ENCODE data around the gene TMEM69. TPM values are rescaled to one million over a fixed set of nuclear protein-coding genes. Genes with fewer than 3 reads are reported as not detected.

TMEM69 gene
- total and polyA plus RNA-seq, 12 donors: 12.9 to 31.0 (median 24.6) TPM

DNA sequence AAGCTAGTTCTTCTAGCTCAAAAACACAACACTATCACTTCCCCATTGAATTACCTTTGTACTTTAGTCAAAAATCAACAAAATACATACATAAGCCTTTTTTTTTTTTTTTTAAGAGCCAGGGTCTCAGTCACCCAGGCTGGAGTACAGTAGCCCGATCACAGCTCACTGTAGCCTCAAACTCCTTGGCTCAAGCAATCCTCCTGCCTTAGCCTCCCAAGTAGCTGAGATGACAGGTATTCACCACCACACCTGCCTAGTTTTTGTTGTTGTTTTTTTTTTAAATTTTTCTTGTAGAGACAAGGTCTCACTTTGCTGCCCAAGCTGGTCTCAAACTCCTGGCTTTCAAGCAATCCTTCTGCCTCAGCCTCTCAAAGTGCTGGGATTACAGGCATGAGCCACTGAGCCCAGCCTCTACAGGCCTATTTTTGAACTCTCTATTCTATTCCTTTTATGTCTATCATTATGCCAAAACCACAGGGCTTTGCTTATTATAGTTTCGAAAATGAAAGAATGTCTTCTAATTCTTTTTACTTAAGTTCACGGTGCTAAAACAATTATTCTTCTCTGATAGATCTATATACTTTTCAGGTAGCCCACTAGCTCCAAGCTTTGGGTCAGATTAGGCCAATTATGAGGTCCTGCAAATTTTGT is 31.3 kb upstream of the TMEM69 start:
- 96 to 98% methylated on average over 3 of the region's 3 CpGs for WGBS, 2 donors
- Histone ChIP-seq H3K4me1 (peaks cover 0 to 5% (median 0%) of the 10 kb centered on the region in 9 donors), H3K4me3 (no peak overlapping the region), H3K27me3 (no peaks in the 10 kb centered on the region), H3K9me3 (no peaks in the 10 kb centered on the region), H3K27ac (no peak overlapping the region), H3K36me3 (peaks cover 0 to 100% (median 51%) of the 10 kb centered on the region in 9 donors)
- DNase-seq (no peak), ATAC-seq (no peak)
- TF ChIP-seq, protein P1, sequence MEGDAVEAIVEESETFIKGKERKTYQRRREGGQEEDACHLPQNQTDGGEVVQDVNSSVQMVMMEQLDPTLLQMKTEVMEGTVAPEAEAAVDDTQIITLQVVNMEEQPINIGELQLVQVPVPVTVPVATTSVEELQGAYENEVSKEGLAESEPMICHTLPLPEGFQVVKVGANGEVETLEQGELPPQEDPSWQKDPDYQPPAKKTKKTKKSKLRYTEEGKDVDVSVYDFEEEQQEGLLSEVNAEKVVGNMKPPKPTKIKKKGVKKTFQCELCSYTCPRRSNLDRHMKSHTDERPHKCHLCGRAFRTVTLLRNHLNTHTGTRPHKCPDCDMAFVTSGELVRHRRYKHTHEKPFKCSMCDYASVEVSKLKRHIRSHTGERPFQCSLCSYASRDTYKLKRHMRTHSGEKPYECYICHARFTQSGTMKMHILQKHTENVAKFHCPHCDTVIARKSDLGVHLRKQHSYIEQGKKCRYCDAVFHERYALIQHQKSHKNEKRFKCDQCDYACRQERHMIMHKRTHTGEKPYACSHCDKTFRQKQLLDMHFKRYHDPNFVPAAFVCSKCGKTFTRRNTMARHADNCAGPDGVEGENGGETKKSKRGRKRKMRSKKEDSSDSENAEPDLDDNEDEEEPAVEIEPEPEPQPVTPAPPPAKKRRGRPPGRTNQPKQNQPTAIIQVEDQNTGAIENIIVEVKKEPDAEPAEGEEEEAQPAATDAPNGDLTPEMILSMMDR (IDR thresholded peaks at IDR 0.05): no peak
- intact Hi-C loops (cut with DNase I): no loop called here

- no peak for ATAC-seq
- H3K27me3 ChIP-seq: no peaks in the 10 kb centered on the region
- no peak overlapping the region for H3K4me3 ChIP-seq
- no peak overlapping the region for H3K27ac ChIP-seq
- WGBS, 2 donors: 63 to 81% methylated on average over 2 of the region's 2 CpGs
- no peaks in the 10 kb centered on the region for H3K9me3 ChIP-seq
- intact Hi-C loops (cut with DNase I): no loop called here
- H3K4me1 ChIP-seq: peaks cover 0 to 12% (median 3%) of the 10 kb centered on the region in 9 donors
- TF ChIP-seq, protein P1 (IDR thresholded peaks at IDR 0.05): no peak
- DNase-seq: no peak
- peaks cover 0 to 90% (median 48%) of the 10 kb centered on the region in 9 donors for H3K36me3 ChIP-seq
Observed at GRCh38 chr1:45658171-45658570, 29.8 kb upstream of the TMEM69 start.

GRCh38 chr1:45659222-45659621 is 28.8 kb upstream of the TMEM69 start:
- H3K9me3 ChIP-seq: no peaks in the 10 kb centered on the region
- H3K4me3 ChIP-seq: no peak overlapping the region
- H3K4me1 ChIP-seq: peaks cover 0 to 14% (median 3%) of the 10 kb centered on the region in 9 donors
- H3K36me3 ChIP-seq: peaks cover 0 to 80% (median 47%) of the 10 kb centered on the region in 9 donors
- no peak for DNase-seq
- WGBS, 2 donors: 94 to 100% methylated on average over 2 of the region's 2 CpGs
- TF ChIP-seq, protein P1 (IDR thresholded peaks at IDR 0.05): no peak
- intact Hi-C loops (cut with DNase I): no loop called here
- H3K27me3 ChIP-seq: no peaks in the 10 kb centered on the region
- H3K27ac ChIP-seq: no peak overlapping the region
- ATAC-seq: no peak

- DNase-seq (no peak), ATAC-seq (no peak)
- TF ChIP-seq, protein P1 (IDR thresholded peaks at IDR 0.05): no peak
- Histone ChIP-seq H3K27me3 (no peaks in the 10 kb centered on the region), H3K27ac (no peak overlapping the region), H3K9me3 (no peaks in the 10 kb centered on the region), H3K4me3 (no peak overlapping the region), H3K36me3 (peaks cover 0 to 71% (median 39%) of the 10 kb centered on the region in 9 donors), H3K4me1 (peaks cover 0 to 14% (median 3%) of the 10 kb centered on the region in 9 donors)
- intact Hi-C loops (cut with DNase I): no loop called here
- 59 to 68% methylated on average over 2 of the region's 2 CpGs for WGBS, 2 donors
Observed at GRCh38 chr1:45660336-45660735, 27.6 kb upstream of the TMEM69 start.

Measured in heart right ventricle (tissue), 16 donors.